Activated B cell treated with CpG ODN at 0.5 μM for 24 hours (primary cell): Measurements from ENCODE around the gene TRIP4. TPM values are rescaled to one million over a fixed set of nuclear protein-coding genes. Genes with fewer than 3 reads are reported as not detected.
A peak's percentile ranks its signal among the peaks of the same experiment; 100 is the strongest.

Source experiments
- ATAC-seq: fragments of 200-7000 bp; cut with Tn5 transposase; one replicate; pipeline ENCODE4 v1.10.0; 2021; ENCODE audit warnings: low read depth, mild to moderate bottlenecking, moderate library complexity
- CTCF ChIA-PET: fragments of 350-600 bp; sonication (Branson Sonifier 250); formaldehyde crosslinking; loops from one replicate; lab custom pipeline; 2021; ENCODE audit warnings: antibody characterized with exemption; lab: Charles Lee
- POLR2A ChIA-PET: fragments of 350-600 bp; sonication (Branson Sonifier 250); formaldehyde crosslinking; loops from one replicate; lab custom pipeline; 2021; ENCODE audit warnings: antibody characterized with exemption; lab: Charles Lee
- DNase-seq: peaks from one replicate; pipeline ENCODE4 v3.0.0; 2022
- H3K27ac Mint-ChIP-seq: one replicate; pipeline ENCODE4 v1.8.0; 2020; ENCODE audit warnings: mixed read lengths
- H3K27me3 Mint-ChIP-seq: one replicate; pipeline ENCODE4 v1.8.0; 2021; ENCODE audit warnings: mixed read lengths
- H3K36me3 Mint-ChIP-seq: one replicate; pipeline ENCODE4 v1.8.0; 2021; ENCODE audit warnings: low read depth, mixed read lengths
- H3K4me1 Mint-ChIP-seq: one replicate; pipeline ENCODE4 v1.8.0; 2021; ENCODE audit warnings: mixed read lengths
- H3K4me3 Mint-ChIP-seq: one replicate; pipeline ENCODE4 v1.8.0; 2020; ENCODE audit warnings: mild to moderate bottlenecking, mixed read lengths
- H3K9me3 Mint-ChIP-seq: one replicate; pipeline ENCODE4 v1.8.0; 2020; ENCODE audit warnings: mixed read lengths
- intact Hi-C: fragments of 100-400 bp; cut with micrococcal nuclease; formaldehyde crosslinking; loops from one replicate; pipeline ENCODE4 v1.15.1; 2024
- total RNA-seq: library from RNA; stranded (reverse); gene quantifications from 2 replicates; pipeline ENCODE4 v1.2.3, GENCODE V29; 2022
- TF ChIP-seq, protein P1 (sequence below): fragments of 200-600 bp; IDR thresholded peaks from one replicate; pipeline ENCODE4 v1.8.0; 2022; ENCODE audit warnings: antibody characterized with exemption, mild to moderate bottlenecking

TRIP4 gene
- total RNA-seq, 1 donor from 2014 or later = 35.0 TPM

DNA sequence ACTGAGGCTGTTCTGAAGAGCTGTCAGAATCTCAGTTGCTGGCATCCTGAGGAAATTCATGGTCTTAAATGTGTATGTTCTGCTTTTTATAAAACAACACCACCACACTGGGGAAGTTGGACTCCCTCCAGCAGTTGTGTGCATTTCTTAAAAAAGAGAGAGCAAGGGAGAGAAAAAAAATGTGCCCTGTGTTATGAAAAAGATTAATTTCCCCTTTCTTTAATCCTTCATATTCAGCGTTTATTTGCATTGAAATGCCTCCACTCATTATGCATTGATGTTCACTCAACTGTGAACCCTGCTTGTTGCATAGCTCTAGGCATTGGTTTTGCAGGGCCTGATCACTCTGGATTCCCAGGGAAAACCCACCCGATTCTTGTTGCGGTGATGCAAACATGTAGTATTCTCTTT is 68.3 kb downstream of the TRIP4 start:
- intact Hi-C loops = no loop called here
- ChIA-PET CTCF (interaction anchor here (1.4 kb wide), 1 partner anchor 45 kb away, joined by 3 read pairs; no protein-coding TSS in a partner anchor), POLR2A (interaction anchor here (0.7 kb wide), 1 partner anchor 210 kb away, joined by 3 read pairs; no protein-coding TSS in a partner anchor)
- ATAC-seq = peak; percentile 13
- Mint-ChIP-seq H3K36me3 (peaks cover 3% of the 10 kb centered on the region), H3K27ac (peak overlapping the region; percentile 5), H3K9me3 (no peaks in the 10 kb centered on the region), H3K27me3 (no peaks in the 10 kb centered on the region), H3K4me1 (peaks cover 32% of the 10 kb centered on the region), H3K4me3 (peak overlapping the region; percentile 24)
- DNase-seq = no peak
- TF ChIP-seq, protein P1, sequence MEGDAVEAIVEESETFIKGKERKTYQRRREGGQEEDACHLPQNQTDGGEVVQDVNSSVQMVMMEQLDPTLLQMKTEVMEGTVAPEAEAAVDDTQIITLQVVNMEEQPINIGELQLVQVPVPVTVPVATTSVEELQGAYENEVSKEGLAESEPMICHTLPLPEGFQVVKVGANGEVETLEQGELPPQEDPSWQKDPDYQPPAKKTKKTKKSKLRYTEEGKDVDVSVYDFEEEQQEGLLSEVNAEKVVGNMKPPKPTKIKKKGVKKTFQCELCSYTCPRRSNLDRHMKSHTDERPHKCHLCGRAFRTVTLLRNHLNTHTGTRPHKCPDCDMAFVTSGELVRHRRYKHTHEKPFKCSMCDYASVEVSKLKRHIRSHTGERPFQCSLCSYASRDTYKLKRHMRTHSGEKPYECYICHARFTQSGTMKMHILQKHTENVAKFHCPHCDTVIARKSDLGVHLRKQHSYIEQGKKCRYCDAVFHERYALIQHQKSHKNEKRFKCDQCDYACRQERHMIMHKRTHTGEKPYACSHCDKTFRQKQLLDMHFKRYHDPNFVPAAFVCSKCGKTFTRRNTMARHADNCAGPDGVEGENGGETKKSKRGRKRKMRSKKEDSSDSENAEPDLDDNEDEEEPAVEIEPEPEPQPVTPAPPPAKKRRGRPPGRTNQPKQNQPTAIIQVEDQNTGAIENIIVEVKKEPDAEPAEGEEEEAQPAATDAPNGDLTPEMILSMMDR = no peak

DNA sequence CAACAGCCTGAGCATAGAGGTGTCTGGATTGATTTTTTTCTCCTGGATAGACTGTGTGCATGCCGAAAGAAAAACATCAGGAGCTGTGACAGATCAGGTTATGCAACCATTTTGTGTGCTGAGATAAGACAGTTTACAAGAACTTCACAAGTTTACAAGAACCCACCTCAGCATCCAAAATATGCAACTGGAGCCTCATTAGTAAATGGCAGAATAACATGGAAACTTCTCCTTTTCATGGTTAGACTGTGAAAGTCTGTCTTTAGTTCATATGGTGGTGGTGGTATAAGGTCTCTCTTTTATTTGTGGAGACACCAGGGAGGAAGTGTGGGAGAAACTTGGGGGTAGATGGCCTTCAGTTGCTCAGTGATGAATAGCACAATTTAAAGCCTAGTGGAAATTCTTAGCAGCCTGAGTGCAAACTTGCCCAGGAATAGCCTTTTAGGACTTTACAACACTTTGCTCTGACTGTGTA is 69.0 kb downstream of the TRIP4 start:
- TF ChIP-seq, protein P1 = no peak
- Mint-ChIP-seq H3K27ac (no peak overlapping the region), H3K4me1 (peaks cover 38% of the 10 kb centered on the region), H3K27me3 (no peaks in the 10 kb centered on the region), H3K9me3 (no peaks in the 10 kb centered on the region), H3K4me3 (no peak overlapping the region), H3K36me3 (peaks cover 3% of the 10 kb centered on the region)
- ATAC-seq (no peak), DNase-seq (no peak)
- CTCF ChIA-PET = interaction anchor here (0.5 to 1.4 kb wide), 2 partner anchors 14 to 46 kb away, joined by 3 read pairs; no protein-coding TSS in a partner anchor
- POLR2A ChIA-PET = no interaction called here
- intact Hi-C loops = no loop called here

DNA sequence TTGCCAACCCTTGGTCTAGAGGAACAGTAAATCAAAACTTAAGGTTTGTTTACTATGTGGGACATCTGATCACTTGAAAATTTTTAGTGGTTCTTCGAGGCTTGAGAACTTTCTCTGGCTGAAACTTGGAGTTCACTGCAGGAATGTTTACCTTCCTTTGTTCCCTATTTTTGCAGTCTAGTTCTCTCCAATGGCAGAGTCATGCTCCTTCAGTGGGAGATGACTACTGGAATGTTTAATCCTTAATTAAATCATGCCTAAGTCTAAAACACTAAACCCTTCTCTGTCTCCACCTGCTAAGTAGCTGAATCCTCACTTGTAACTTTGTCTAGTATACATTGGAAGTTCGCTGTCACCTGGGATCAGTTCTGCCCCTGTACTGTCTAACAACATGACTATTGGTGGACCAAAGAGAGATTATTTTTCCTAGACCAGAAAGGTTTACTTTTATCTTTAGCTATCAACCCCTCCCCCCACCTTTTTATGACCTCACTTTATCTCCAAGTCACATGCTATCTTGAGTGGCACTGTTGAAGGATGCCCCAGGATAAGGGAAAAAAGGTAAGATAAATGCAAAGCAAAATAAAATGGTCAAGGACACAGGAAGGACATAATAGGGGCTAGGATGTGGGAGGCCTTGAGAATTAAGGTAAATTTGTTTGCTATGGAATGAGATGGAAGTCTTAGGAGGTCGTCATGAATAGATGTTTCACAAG is 71.6 kb downstream of the TRIP4 start:
- intact Hi-C loops = loop anchor here (1.0 kb wide), 1 partner anchor 244 kb away; no protein-coding TSS in a partner anchor
- DNase-seq = no peak
- Mint-ChIP-seq H3K36me3 (peaks cover 3% of the 10 kb centered on the region), H3K4me1 (peaks cover 62% of the 10 kb centered on the region), H3K9me3 (no peaks in the 10 kb centered on the region), H3K27me3 (no peaks in the 10 kb centered on the region), H3K4me3 (peak overlapping the region; percentile 92), H3K27ac (no peak overlapping the region)
- ATAC-seq = no peak
- ChIA-PET CTCF (interaction anchor here (1.3 to 1.4 kb wide), 2 partner anchors 249 to 296 kb away, joined by 3 read pairs; no protein-coding TSS in a partner anchor), POLR2A (interaction anchor here (1.1 to 2.1 kb wide), 3 partner anchors 48 to 113 kb away, joined by 3 to 11 read pairs (median 6); partner anchors contain the start of gene TRIP4)
- TF ChIP-seq, protein P1 = no peak

DNA sequence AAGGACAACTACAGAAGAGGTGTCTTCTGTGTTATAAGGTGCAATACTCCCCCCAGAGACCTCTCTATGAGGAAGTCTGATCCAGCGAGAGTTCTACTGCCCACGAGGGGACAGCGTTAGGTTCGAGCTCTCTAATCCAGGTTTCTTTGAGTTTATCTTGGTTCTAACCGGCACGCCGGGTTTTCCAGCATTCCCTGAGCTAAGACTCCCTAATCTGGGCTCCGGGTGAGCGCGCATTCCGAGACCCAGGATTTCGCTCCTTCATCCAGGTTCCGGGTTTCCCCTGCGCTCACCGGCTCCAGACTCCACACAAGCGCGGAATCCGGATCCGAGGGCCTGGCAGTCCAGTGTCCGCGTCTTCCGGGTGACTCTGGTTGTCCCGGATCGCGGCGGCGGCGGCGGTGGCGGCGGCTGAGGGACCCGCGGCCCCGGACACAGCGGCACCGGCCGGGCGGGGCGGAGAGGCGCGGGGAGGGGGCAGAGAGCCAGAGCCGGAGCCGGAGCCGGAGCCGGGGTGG is 72.6 kb downstream of the TRIP4 start, which contains the start of gene ZNF609:
Gene ZNF609 (plus strand): TSS at position 373 of the 518 bp plus-strand sequence. CDS start 38,842 bp downstream, outside the sequence.
- intact Hi-C loops = loop anchor here (1.0 to 10.0 kb wide), 4 partner anchors 47 to 365 kb away; partner anchors contain the start of genes CSNK1G1, PCLAF and PIF1
- POLR2A ChIA-PET = interaction anchor here (0.6 to 2.1 kb wide), 7 partner anchors 9 to 175 kb away, joined by 3 to 11 read pairs (median 4); partner anchors contain the start of gene TRIP4

More for the DNA sequence above, 72.6 kb downstream of the TRIP4 start, which contains the start of gene ZNF609:
- peaks cover 67% of the 10 kb centered on the region for H3K4me1 Mint-ChIP-seq
- no peaks in the 10 kb centered on the region for H3K36me3 Mint-ChIP-seq
- H3K27ac Mint-ChIP-seq = peak within 1 kb of the TSS; percentile 81
- H3K4me3 Mint-ChIP-seq = peak within 1 kb of the TSS; percentile 92
- no peaks in the 10 kb centered on the region for H3K27me3 Mint-ChIP-seq
- CTCF ChIA-PET = interaction anchor here (1.3 to 1.4 kb wide), 2 partner anchors 250 to 297 kb away, joined by 3 read pairs; no protein-coding TSS in a partner anchor
- DNase-seq (peak; percentile 89), ATAC-seq (peak; percentile 86)
- no peaks in the 10 kb centered on the region for H3K9me3 Mint-ChIP-seq
- TF ChIP-seq, protein P1 = no peak
